Measurements from ENCODE around the gene ANP32A. TPM values are rescaled to one million over a fixed set of nuclear protein-coding genes. Genes with fewer than 3 reads are reported as not detected.

ANP32A gene
- total RNA-seq, 1 experiment from 2014 or later: 220 TPM

DNA sequence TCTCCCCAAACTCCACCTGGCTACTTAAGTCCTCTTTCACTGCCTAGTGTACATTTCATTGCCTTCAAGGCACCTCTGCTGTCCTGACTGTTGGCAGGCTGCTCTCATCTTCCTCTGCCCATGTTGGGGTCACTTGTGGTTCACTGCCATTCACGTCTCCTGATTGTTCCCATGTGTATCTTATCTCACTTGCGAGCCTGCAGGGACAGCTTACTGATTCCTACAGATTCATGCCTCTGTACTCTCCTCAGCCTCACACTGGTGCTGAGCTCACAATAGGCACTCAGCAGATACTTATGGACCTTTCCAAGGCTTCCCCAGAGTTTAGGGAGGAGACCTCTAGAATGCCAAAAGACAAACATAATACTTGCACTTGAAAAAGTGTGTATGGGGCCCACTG is 28.8 kb upstream of the ANP32A start:
- Histone ChIP-seq H3K79me2 (ENCODE audit: insufficient read depth, low read length) (no peaks in the 10 kb centered on the region), H3K36me3 (ENCODE audit: control insufficient read depth in 1 of 2, insufficient read depth in 2 of 2, low read length in 2 of 2) (no peaks in the 10 kb centered on the region), H3K27ac (ENCODE audit: low read depth, low read length) (no peak overlapping the region), H3K4me3 (replicated peaks in 1 of 2; ENCODE audit: low read depth in 1 of 2, low read length in 2 of 2) (no peak overlapping the region), H4K20me1 (ENCODE audit: insufficient read depth) (no peaks in the 10 kb centered on the region), H3K9me3 (ENCODE audit: control insufficient read depth in 1 of 2, insufficient read depth in 1 of 2, low read depth in 1 of 2, low read length in 2 of 2) (no peaks in the 10 kb centered on the region), H3K27me3 (ENCODE audit: insufficient read depth, low read length) (no peaks in the 10 kb centered on the region), H2AFZ (ENCODE audit: low read depth, low read length, poor library complexity, severe bottlenecking) (no peak overlapping the region), H3K4me1 (ENCODE audit: control insufficient read depth in 1 of 2, insufficient read depth in 2 of 2, low read length in 2 of 2) (no peaks in the 10 kb centered on the region), H3K9me2 (ENCODE audit: insufficient read depth) (no peaks in the 10 kb centered on the region), H3K4me2 (ENCODE audit: low read length) (no peak overlapping the region), H3K9ac (ENCODE audit: low read length) (no peak overlapping the region)
- RAD21 ChIA-PET (ENCODE audit: low non-redundant PET in 1 of 2, low total read pairs in 2 of 2, uncharacterized antibody in 2 of 2, unreplicated experiment in 2 of 2): no interaction called here
- no peak for ATAC-seq
- POLR2A ChIA-PET: no interaction called here
- BruUV-seq (replicated peaks): no TSS peak
- CTCF ChIA-PET: no interaction called here
- TF ChIP-seq CEBPB (IDR thresholded peaks at IDR 0.05; ENCODE audit: low read depth) (no peak), EZH2phosphoT487 (IDR thresholded peaks at IDR 0.05; ENCODE audit: borderline replicate concordance) (no peak), MAX (IDR thresholded peaks at IDR 0.05) (no peak), POLR2A (IDR thresholded peaks at IDR 0.05; ENCODE audit: borderline replicate concordance, extremely low read depth, insufficient read depth, insufficient read length) (no peak), SIN3A (IDR thresholded peaks at IDR 0.05; ENCODE audit: low read depth) (no peak), JUND (IDR thresholded peaks at IDR 0.05) (no peak), SP1 (IDR thresholded peaks at IDR 0.05; ENCODE audit: low read depth) (no peak), EGR1 (IDR thresholded peaks at IDR 0.05; ENCODE audit: low read depth) (no peak), RAD21 (IDR thresholded peaks at IDR 0.05; ENCODE audit: low read depth) (no peak), CBX3 (IDR thresholded peaks at IDR 0.05; ENCODE audit: low read depth) (no peak), ZFX (IDR thresholded peaks at IDR 0.05) (no peak), TCF7L2 (IDR thresholded peaks at IDR 0.05; ENCODE audit: borderline replicate concordance, extremely low read depth, insufficient read depth, insufficient read length) (no peak), ATF3 (IDR thresholded peaks at IDR 0.05) (no peak)
- TF ChIP-seq, protein P1, sequence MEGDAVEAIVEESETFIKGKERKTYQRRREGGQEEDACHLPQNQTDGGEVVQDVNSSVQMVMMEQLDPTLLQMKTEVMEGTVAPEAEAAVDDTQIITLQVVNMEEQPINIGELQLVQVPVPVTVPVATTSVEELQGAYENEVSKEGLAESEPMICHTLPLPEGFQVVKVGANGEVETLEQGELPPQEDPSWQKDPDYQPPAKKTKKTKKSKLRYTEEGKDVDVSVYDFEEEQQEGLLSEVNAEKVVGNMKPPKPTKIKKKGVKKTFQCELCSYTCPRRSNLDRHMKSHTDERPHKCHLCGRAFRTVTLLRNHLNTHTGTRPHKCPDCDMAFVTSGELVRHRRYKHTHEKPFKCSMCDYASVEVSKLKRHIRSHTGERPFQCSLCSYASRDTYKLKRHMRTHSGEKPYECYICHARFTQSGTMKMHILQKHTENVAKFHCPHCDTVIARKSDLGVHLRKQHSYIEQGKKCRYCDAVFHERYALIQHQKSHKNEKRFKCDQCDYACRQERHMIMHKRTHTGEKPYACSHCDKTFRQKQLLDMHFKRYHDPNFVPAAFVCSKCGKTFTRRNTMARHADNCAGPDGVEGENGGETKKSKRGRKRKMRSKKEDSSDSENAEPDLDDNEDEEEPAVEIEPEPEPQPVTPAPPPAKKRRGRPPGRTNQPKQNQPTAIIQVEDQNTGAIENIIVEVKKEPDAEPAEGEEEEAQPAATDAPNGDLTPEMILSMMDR (IDR thresholded peaks at IDR 0.05 in 2 of 3, conservative IDR thresholded peaks at IDR 0.05 in 1 of 3; ENCODE audit: borderline replicate concordance in 1 of 3, insufficient read depth in 1 of 3, low read depth in 2 of 3, low read length in 2 of 3): no peak
- TF ChIP-seq, protein P2, sequence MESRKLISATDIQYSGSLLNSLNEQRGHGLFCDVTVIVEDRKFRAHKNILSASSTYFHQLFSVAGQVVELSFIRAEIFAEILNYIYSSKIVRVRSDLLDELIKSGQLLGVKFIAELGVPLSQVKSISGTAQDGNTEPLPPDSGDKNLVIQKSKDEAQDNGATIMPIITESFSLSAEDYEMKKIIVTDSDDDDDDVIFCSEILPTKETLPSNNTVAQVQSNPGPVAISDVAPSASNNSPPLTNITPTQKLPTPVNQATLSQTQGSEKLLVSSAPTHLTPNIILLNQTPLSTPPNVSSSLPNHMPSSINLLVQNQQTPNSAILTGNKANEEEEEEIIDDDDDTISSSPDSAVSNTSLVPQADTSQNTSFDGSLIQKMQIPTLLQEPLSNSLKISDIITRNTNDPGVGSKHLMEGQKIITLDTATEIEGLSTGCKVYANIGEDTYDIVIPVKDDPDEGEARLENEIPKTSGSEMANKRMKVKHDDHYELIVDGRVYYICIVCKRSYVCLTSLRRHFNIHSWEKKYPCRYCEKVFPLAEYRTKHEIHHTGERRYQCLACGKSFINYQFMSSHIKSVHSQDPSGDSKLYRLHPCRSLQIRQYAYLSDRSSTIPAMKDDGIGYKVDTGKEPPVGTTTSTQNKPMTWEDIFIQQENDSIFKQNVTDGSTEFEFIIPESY (IDR thresholded peaks at IDR 0.05; ENCODE audit: extremely low read depth, insufficient replicate concordance, low read length): no peak
- TF ChIP-seq, protein P3, sequence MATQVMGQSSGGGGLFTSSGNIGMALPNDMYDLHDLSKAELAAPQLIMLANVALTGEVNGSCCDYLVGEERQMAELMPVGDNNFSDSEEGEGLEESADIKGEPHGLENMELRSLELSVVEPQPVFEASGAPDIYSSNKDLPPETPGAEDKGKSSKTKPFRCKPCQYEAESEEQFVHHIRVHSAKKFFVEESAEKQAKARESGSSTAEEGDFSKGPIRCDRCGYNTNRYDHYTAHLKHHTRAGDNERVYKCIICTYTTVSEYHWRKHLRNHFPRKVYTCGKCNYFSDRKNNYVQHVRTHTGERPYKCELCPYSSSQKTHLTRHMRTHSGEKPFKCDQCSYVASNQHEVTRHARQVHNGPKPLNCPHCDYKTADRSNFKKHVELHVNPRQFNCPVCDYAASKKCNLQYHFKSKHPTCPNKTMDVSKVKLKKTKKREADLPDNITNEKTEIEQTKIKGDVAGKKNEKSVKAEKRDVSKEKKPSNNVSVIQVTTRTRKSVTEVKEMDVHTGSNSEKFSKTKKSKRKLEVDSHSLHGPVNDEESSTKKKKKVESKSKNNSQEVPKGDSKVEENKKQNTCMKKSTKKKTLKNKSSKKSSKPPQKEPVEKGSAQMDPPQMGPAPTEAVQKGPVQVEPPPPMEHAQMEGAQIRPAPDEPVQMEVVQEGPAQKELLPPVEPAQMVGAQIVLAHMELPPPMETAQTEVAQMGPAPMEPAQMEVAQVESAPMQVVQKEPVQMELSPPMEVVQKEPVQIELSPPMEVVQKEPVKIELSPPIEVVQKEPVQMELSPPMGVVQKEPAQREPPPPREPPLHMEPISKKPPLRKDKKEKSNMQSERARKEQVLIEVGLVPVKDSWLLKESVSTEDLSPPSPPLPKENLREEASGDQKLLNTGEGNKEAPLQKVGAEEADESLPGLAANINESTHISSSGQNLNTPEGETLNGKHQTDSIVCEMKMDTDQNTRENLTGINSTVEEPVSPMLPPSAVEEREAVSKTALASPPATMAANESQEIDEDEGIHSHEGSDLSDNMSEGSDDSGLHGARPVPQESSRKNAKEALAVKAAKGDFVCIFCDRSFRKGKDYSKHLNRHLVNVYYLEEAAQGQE (IDR thresholded peaks at IDR 0.05; ENCODE audit: low read depth): no peak
- intact Hi-C loops (cut with micrococcal nuclease): no loop called here
- DNase-seq (ENCODE audit: low read depth, low spot score): no peak
